ENCODE data around the gene TMEM164.

- TF ChIP-seq ELF4 (IDR thresholded peaks at IDR 0.05): no peak
- TF ChIP-seq BHLHE40 (IDR thresholded peaks at IDR 0.05; ENCODE audit: borderline replicate concordance): no peak
- TF ChIP-seq SP1 (IDR thresholded peaks at IDR 0.05): no peak
- TF ChIP-seq CTBP1 (IDR thresholded peaks at IDR 0.05; ENCODE audit: borderline replicate concordance): no peak
- TF ChIP-seq ARNT (IDR thresholded peaks at IDR 0.05): no peak
- no peak for TF ChIP-seq FOXM1 (IDR thresholded peaks at IDR 0.05; ENCODE audit: borderline replicate concordance)
- TF ChIP-seq TARDBP (IDR thresholded peaks at IDR 0.05): no peak
- TF ChIP-seq FOXA1 (IDR thresholded peaks at IDR 0.05): no peak
- TF ChIP-seq ZNF384 (IDR thresholded peaks at IDR 0.05): no peak
- no peak for TF ChIP-seq NFRKB (IDR thresholded peaks at IDR 0.05)
- no peak for TF ChIP-seq SUZ12 (IDR thresholded peaks at IDR 0.05)
Measured at GRCh38 chrX:110004731-110005369, 1.9 kb downstream of the TMEM164 start.

Data from HEK293T (cell line).